CD4-positive, alpha-beta T cell treated with Interleukin-21 for 1 hour (primary cell): ENCODE measurements around the gene UQCC5.

ENCODE experiments used
- DNase-seq: peaks from one replicate; pipeline ENCODE4 v3.0.0-alpha.2; 2020

Gene UQCC5

GRCh38 chr3:52574056-52574965, 37.9 kb downstream of the UQCC5 start:
- no peak for DNase-seq
